GM19099 (cell line): ENCODE measurements around the gene PLCL2.

ENCODE experiments used
- POLR2A ChIP-seq: IDR thresholded peaks from 3 replicates; pipeline ENCODE4 v1.6.1; 2011; ENCODE audit warnings: low read depth; ENCODE audit not compliant: insufficient read length; ENCODE audit errors: extremely low read depth

The PLCL2 gene

GRCh38 chr3:17028363-17028762, 143.6 kb downstream of the PLCL2 start:
- TF ChIP-seq POLR2A, result no peak

GRCh38 chr3:17030438-17030837, 145.7 kb downstream of the PLCL2 start:
- TF ChIP-seq POLR2A, result no peak

GRCh38 chr3:17030956-17031652, 146.3 kb downstream of the PLCL2 start:
- no peak for TF ChIP-seq POLR2A

- TF ChIP-seq POLR2A, result no peak
Observed at GRCh38 chr3:17032407-17033034, 147.8 kb downstream of the PLCL2 start.

GRCh38 chr3:17033516-17034168, 148.9 kb downstream of the PLCL2 start:
- no peak for TF ChIP-seq POLR2A

GRCh38 chr3:17035033-17035432, 150.3 kb downstream of the PLCL2 start:
- no peak for TF ChIP-seq POLR2A

GRCh38 chr3:17035966-17036365, 151.2 kb downstream of the PLCL2 start:
- no peak for TF ChIP-seq POLR2A

- no peak for TF ChIP-seq POLR2A
Observed at GRCh38 chr3:17038141-17038540, 153.4 kb downstream of the PLCL2 start.

- TF ChIP-seq POLR2A, result no peak
Observed at GRCh38 chr3:17038900-17039553, 154.3 kb downstream of the PLCL2 start.

- no peak for TF ChIP-seq POLR2A
Observed at GRCh38 chr3:17039594-17039993, 154.8 kb downstream of the PLCL2 start.

- no peak for TF ChIP-seq POLR2A
Observed at GRCh38 chr3:17040322-17040989, 155.7 kb downstream of the PLCL2 start.

- TF ChIP-seq POLR2A, result no peak
Observed at GRCh38 chr3:17040990-17041377, 156.2 kb downstream of the PLCL2 start.

GRCh38 chr3:17044855-17045254, 160.1 kb downstream of the PLCL2 start:
- no peak for TF ChIP-seq POLR2A

GRCh38 chr3:17045705-17046104, 160.9 kb downstream of the PLCL2 start:
- no peak for TF ChIP-seq POLR2A

GRCh38 chr3:17046623-17047022, 161.9 kb downstream of the PLCL2 start:
- no peak for TF ChIP-seq POLR2A
